Gastrocnemius medialis (tissue), 4 donors: ENCODE results near the gene COL4A6.

Experiments
- POLR2A ChIP-seq, 2 donors: fragments of 450-650 bp; IDR thresholded peaks; one replicate each; pipeline ENCODE4 v1.6.1; 2017; ENCODE audit warnings: antibody characterized with exemption in 2 of 2, mild to moderate bottlenecking in 2 of 2, moderate library complexity in 2 of 2
- TF ChIP-seq, protein P1 (sequence below), 5 experiments: fragments of 450-650 bp in 3 of 5; fragments of 200-600 bp in 2 of 5; sonication (generic) in 2 of 5; IDR thresholded peaks in 4 of 5; conservative IDR thresholded peaks in 1 of 5; 1 replicate in 4 of 5; 2 replicates in 1 of 5; pipeline ENCODE4 v1.5.1; 2016 to 2019; ENCODE audit warnings: antibody characterized with exemption in 5 of 5, mild to moderate bottlenecking in 3 of 5, moderate library complexity in 3 of 5

DNA sequence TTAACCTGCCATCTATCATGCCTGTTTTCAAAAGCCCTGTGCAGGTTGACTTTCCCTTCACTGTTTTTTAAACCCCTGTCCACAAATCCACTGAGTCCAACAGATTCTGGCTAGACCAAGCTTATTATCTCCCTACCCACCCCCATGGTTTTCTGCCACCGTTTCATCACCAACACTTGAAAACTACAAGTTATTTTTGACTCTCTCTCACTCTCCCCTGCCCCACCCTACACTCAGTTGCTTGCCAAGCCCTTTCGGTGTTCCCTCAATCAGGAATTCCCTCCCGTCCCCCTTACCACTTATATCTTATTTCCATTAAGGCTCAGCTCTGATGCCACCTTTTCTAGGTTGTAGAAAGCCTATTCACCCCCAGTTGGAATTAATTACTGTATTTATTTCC lies 316.9 kb downstream of the COL4A6 start:
- TF ChIP-seq, protein P1, sequence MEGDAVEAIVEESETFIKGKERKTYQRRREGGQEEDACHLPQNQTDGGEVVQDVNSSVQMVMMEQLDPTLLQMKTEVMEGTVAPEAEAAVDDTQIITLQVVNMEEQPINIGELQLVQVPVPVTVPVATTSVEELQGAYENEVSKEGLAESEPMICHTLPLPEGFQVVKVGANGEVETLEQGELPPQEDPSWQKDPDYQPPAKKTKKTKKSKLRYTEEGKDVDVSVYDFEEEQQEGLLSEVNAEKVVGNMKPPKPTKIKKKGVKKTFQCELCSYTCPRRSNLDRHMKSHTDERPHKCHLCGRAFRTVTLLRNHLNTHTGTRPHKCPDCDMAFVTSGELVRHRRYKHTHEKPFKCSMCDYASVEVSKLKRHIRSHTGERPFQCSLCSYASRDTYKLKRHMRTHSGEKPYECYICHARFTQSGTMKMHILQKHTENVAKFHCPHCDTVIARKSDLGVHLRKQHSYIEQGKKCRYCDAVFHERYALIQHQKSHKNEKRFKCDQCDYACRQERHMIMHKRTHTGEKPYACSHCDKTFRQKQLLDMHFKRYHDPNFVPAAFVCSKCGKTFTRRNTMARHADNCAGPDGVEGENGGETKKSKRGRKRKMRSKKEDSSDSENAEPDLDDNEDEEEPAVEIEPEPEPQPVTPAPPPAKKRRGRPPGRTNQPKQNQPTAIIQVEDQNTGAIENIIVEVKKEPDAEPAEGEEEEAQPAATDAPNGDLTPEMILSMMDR (IDR thresholded peaks at IDR 0.05 in 4 of 5, conservative IDR thresholded peaks at IDR 0.05 in 1 of 5): no peak
- TF ChIP-seq POLR2A (IDR thresholded peaks at IDR 0.05): no peak
